NCI-H2196 treated with DMSO at 0.1 percent for 48 hours (cell line): ENCODE data around the gene ASB10.

ENCODE experiments used
- DNase-seq: peaks from one replicate; lab custom pipeline; 2025; ENCODE audit not compliant: unreplicated experiment; lab: John Stamatoyannopoulos, UW

The ASB10 gene

DNA sequence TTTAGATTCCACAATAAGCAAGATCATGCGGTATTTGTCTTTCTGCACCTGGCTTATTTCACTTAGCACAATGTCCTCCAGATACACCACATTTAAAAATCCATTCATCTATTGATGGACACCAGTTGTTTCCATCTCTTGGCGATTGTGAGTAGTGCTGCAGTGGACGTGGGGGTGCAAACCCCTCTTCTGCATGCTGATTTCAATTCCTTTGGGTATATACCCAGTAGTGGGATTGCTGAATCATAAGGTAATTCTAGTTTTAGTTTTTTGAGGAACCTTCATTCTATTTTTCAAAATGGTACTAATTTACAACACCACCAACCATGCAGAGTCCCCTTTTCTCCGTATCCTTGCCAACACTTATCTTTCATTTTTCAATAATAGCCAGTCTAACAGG, 2.0 kb upstream of the ASB10 start:
- DNase-seq, result no peak

DNA sequence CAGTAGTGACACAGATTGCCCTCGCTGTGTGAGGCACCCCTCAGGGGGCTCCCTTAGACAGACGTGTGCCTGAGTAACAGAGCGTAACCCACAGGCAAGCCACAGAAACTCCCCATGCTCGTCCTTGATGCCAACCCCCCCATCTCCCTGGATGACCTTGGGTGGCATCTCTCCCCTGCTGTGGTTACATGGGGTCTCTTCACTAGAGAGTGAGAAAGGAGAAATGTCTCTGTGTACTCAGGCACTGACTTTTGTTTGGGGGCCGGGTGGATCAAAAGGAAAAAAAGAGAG, 1.1 kb upstream of the ASB10 start:
- DNase-seq, result no peak

DNA sequence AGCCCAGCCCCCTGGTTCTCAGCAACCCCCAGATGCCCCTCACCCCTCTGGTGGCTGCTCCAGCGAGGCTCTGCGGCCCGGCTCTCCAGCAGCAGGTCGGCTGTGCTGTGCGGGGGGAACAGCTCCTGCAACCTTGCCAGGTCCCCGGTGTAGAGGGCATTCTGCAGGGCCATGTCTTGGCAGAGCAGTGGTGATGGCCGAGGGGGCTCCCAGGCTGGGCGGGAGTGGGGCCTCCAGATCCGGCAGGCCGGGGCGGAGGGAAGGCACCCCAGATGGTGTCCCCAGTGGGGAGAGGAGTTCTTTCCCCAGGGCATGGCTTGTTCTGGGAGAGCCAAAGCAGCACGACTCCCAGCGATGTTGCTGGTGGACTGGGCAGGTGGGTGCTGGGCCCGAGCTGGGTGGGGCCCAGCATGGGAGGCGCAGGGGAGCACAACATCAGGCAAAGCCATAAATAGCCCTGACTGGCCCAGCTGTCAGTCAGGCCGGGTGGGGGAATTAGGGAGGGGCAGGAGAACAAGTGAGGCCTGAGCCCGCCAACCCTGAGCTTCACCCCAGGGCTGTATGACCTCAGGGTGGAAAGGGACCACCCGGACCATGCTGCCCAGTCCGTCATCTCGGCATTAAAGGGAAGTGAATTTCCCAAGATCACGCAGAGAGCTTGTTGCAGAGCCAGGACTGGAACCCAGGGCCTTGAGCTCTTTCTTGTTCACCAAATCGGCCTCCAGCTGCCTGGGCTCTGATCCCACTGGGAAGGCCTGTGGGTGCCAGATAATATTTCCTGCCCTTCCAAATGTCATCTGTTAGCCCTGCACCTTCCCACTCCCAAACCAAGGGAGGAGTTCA, 580 bp upstream of the ASB10 start:
- DNase-seq, result no peak

GRCh38 chr7:151185762-151186639, 1.0 kb downstream of the ASB10 start:
- DNase-seq, result no peak

GRCh38 chr7:151181011-151181431, 6.0 kb downstream of the ASB10 start:
- no peak for DNase-seq

- no peak for DNase-seq
These were observed 7.1 kb downstream of the ASB10 start for GRCh38 chr7:151179946-151180345.

- no peak for DNase-seq
These were observed 7.7 kb downstream of the ASB10 start for GRCh38 chr7:151179287-151179860.

GRCh38 chr7:151178831-151179230, 8.2 kb downstream of the ASB10 start:
- no peak for DNase-seq

GRCh38 chr7:151178236-151178635, 8.8 kb downstream of the ASB10 start:
- DNase-seq, result no peak

DNA sequence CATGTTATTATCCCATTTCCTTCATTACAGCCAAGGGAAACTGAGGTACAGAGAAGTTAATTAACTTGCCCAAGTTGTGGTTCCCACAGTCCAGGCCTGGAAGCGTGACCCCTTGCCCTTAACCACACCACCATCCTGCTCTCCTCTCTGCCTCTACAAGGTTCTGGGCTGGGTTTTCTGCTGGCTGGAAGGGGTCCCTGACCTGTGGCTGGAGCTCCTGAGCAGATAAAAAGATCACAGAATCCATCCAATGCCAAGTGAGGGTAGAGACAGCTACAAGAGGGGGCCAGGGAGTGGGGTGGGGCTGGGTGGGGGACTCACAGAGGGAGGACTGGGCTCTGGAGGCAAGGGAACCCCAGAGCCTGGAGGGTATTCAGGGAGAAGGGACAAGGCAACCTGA, 9.7 kb downstream of the ASB10 start:
- no peak for DNase-seq

- DNase-seq, result no peak
These were observed 10.6 kb downstream of the ASB10 start for GRCh38 chr7:151176401-151176800.

DNA sequence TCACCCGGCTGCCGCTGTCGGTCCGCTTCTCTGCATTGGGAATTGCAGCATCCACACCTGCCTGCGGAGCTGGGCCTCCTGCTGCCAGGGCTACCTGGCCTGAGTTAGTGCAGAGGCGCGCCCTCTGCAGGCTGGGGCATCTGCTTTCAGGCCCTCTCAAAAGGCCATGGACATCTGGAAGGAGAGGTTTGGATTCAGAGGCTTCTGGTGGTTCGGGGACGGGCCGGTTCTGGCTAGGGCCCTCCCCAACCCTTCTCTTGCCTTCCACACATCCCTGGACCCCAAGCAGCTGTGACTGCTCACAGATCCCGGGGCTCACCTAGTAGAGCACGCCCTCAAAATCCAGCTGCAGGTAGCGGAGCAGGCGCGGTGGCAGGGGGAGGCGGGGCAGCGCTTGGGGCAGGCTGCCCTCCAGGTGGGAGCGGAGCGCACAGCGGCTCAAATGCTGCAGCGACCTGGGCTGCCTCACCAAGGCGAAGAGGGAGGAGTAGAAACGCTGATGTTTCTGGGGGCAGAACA, 11.2 kb downstream of the ASB10 start:
- no peak for DNase-seq

GRCh38 chr7:151175047-151175792, 11.8 kb downstream of the ASB10 start:
- no peak for DNase-seq

DNA sequence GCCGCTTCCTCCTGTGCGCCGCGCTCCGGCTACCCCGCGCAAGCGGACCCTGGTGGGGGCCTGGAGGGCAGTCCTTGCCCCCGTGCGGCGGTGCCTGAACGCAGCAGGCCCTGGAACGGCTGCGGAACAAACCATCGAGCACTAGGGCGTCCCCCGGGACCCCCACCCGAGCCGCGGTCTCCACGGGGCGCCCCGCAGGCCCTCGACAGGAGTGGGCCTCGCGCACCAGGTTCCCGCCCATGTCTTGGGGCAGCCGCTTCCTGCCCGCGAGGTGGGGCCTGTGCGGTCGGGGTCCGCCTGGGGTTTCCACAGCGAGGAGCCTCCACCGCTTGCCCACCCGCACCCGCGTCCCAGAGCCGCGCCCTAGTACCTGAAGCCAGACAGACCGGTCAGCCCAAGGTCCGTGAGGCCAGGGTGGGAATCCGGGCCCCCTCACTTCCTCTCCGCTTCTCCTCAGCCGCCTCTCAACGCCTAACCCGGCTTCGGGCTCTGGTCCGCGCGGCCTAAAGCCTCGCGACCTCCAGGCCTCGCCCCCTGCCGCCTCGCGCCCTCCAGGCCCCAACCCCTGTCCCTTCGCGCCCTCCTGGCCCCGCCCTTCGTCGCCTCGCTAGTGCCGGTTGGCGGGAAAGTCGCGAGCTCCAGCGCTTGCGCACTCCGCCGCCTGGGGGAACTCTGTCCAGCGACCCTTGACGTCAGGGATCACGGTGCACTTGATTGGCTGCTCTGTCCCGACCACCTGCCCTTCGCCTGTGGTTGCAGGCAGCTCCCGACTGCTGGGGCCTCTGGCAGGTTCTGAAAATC, 12.6 kb downstream of the ASB10 start:
- no peak for DNase-seq

DNA sequence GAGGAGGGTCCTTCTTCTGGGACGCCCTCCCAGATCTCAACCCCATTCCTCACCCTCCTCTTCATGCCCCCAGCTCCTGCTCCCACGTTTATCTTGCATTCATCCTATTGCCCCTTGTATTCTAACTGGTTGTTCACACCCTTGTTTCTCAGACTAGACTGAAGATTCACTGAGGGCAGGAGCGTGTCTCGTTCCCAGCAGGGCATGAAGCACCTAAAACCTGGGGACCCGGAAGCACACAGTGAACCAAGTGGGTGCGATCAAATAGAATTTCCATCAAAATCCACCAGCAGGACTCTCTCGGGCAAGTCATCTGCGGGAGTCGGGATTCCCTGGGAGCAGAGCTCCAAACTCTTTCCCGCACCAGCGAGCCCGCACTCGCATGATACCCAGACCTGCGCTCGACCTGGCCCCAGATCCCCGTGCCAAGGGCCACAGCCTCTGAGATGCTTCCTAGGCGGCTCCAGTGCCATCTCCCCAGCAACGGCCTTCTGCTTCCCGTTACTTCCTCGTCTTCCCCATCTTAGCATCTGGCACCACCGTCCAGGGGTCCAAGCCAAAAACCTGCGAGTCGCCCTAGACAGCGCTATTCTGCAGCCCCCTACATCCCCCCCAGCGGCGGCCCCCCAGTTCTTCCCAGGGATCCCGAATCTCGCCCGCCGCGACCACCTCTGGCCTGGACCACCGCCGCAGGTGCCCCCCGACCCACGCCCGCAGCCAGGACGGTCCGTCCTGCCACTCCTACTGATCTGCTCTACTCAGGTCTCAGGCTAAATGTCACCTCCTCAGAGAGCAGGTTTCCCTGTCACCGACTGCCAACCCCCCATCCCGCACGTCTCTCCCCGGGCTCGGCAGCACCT, 13.4 kb downstream of the ASB10 start:
- DNase-seq, result no peak

DNA sequence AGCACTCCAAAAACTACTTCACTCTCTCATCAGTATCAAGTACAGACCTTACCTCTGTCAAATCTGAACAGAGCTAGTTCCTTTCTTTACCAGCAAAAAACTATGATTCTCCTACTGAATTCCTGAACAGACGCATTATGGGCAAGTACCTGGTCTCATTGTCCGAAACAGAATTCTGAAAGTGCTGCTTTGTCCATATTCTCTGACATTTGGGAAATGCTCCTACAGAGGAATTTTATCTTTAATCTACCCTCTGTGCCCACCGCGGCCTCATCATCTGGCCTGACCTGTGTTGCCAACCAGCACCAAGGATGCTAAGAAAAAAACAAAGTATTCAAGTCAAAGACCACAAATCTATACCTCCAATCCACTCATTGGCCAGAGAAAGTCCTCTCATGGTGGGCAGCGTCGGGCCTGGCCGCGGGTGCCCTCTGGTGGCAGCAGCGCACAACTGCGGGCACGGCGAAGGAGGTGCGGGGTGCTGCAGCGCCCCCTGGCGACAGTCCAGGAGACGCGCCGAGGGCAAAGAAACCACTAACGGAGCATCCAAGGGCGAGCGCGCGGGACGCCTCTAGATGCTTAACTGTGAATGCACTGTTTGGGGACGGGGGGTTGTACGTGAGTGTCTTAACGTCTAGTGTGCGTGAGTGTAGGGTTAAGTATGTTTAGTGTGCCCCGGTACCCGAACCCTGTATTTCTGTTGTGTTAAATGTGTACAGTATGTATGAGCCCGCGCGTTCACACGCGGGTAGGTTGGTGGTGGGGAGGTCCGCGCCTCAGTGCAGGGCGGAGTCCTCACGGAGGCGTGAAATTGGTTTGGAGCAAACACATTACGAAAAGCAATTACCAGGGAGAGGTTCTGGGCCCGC, 14.5 kb downstream of the ASB10 start:
- DNase-seq, result peak; percentile 14

DNA sequence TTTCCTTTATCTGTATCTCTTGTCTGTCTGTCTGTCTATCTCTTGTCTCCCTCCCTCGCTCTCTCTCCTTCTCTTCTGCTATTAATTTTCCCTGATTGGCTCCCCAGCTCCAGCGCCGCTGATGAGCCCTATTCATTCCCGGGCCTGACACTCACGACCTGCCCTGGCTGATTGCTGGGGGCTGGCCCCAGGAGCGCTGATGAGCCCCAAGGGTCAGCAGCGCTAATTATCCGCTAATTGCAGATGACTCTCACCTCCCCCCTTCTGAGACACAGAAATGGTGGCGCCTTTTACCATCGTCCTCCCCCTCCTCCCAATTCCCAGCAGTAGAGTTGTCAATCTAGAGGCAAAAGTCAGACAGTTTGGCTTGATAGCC, 18.3 kb downstream of the ASB10 start:
- no peak for DNase-seq

- no peak for DNase-seq
These were observed 18.9 kb downstream of the ASB10 start for GRCh38 chr7:151168003-151168786.
